Tibial artery (tissue), 4 donors: ENCODE measurements around the gene PRKCB.

Experiments used
- DNase-seq, 2 donors: peaks; one replicate each; pipeline ENCODE4 v3.0.0-alpha.2; 2019
- H3K27ac ChIP-seq, 2 donors: fragments of 200-600 bp; sonication (generic) in 1 of 2; 1 replicate in 1 of 2; 2 replicates in 1 of 2; pipeline ENCODE4 v1.5.1; 2018 to 2019; ENCODE audit warnings: mild to moderate bottlenecking in 1 of 2
- H3K27me3 ChIP-seq, 2 donors: fragments of 200-600 bp; sonication (generic) in 1 of 2; one replicate each; pipeline versions ENCODE4 v1.5.1 to v1.6.0; 2016 to 2019
- H3K36me3 ChIP-seq, 3 donors: fragments of 200-600 bp; sonication (generic) in 2 of 3; one replicate each; pipeline ENCODE4 v1.5.1; 2016 to 2019; ENCODE audit warnings: mild to moderate bottlenecking in 2 of 3
- H3K4me1 ChIP-seq, 4 donors: fragments of 200-600 bp; sonication (generic) in 2 of 4; 1 replicate in 3 of 4; 2 replicates in 1 of 4; pipeline ENCODE4 v1.5.1; 2016 to 2019
- H3K4me3 ChIP-seq, 2 donors: fragments of 200-600 bp; sonication (generic) in 1 of 2; 1 replicate in 1 of 2; 2 replicates in 1 of 2; pipeline ENCODE4 v1.5.1; 2018 to 2019; ENCODE audit warnings: mild to moderate bottlenecking in 2 of 2
- H3K9me3 ChIP-seq, 3 donors: fragments of 200-600 bp; sonication (generic) in 1 of 3; one replicate each; pipeline ENCODE4 v1.5.1; 2016 to 2019
- CTCF ChIP-seq, 2 experiments: fragments of 200-600 bp in 1 of 2; fragments of 450-650 bp in 1 of 2; IDR thresholded peaks; one replicate each; pipeline ENCODE4 v1.5.1; 2017 to 2019; ENCODE audit warnings: antibody characterized with exemption in 2 of 2, mild to moderate bottlenecking in 1 of 2, moderate library complexity in 1 of 2
- intact Hi-C: fragments of 100-400 bp; cut with DNase I; formaldehyde crosslinking; loops from one replicate; pipeline ENCODE4 v1.15.0; 2023; ENCODE audit warnings: low total_unique reads

PRKCB gene

GRCh38 chr16:23821875-23822688 lies 13.7 kb upstream of the PRKCB start:
- no peak for TF ChIP-seq CTCF (IDR thresholded peaks at IDR 0.05)
- Histone ChIP-seq H3K27me3 (peaks cover 0 to 5% of the 10 kb centered on the region in 2 donors), H3K4me3 (no peak overlapping the region), H3K4me1 (no peaks in the 10 kb centered on the region), H3K27ac (no peak overlapping the region), H3K9me3 (no peaks in the 10 kb centered on the region), H3K36me3 (no peaks in the 10 kb centered on the region)
- no peak for DNase-seq
- intact Hi-C loops, result no loop called here

GRCh38 chr16:23823475-23824384 lies 12.1 kb upstream of the PRKCB start:
- DNase-seq, result no peak

GRCh38 chr16:23824909-23825308 lies 10.9 kb upstream of the PRKCB start:
- DNase-seq, result no peak
- no peaks in the 10 kb centered on the region for H3K27me3 ChIP-seq
- TF ChIP-seq CTCF (IDR thresholded peaks at IDR 0.05), result no peak
- peaks cover 0 to 6% (median 5%) of the 10 kb centered on the region in 3 donors for H3K9me3 ChIP-seq
- H3K4me1 ChIP-seq, result no peaks in the 10 kb centered on the region
- no peak overlapping the region for H3K27ac ChIP-seq
- intact Hi-C loops, result no loop called here
- no peaks in the 10 kb centered on the region for H3K36me3 ChIP-seq
- no peak overlapping the region for H3K4me3 ChIP-seq

More at GRCh38 chr16:23823475-23824384, 12.1 kb upstream of the PRKCB start:
- Histone ChIP-seq H3K4me1 (no peaks in the 10 kb centered on the region), H3K4me3 (no peak overlapping the region), H3K27ac (no peak overlapping the region), H3K36me3 (no peaks in the 10 kb centered on the region), H3K27me3 (peaks cover 0 to 5% of the 10 kb centered on the region in 2 donors), H3K9me3 (no peaks in the 10 kb centered on the region)
- intact Hi-C loops, result no loop called here
- no peak for TF ChIP-seq CTCF (IDR thresholded peaks at IDR 0.05)

GRCh38 chr16:23826528-23827045 lies 9.2 kb upstream of the PRKCB start:
- Histone ChIP-seq H3K4me3 (no peak overlapping the region), H3K4me1 (no peaks in the 10 kb centered on the region), H3K27me3 (no peaks in the 10 kb centered on the region), H3K9me3 (peaks cover 5 to 11% (median 8%) of the 10 kb centered on the region in 3 donors), H3K36me3 (no peaks in the 10 kb centered on the region), H3K27ac (no peak overlapping the region)
- no peak for DNase-seq
- intact Hi-C loops, result no loop called here
- no peak for TF ChIP-seq CTCF (IDR thresholded peaks at IDR 0.05)

GRCh38 chr16:23827057-23827456 lies 8.7 kb upstream of the PRKCB start:
- no peak for DNase-seq
- no peak overlapping the region for H3K27ac ChIP-seq
- intact Hi-C loops, result no loop called here
- no peak overlapping the region for H3K4me3 ChIP-seq
- H3K27me3 ChIP-seq, result no peaks in the 10 kb centered on the region
- H3K4me1 ChIP-seq, result no peaks in the 10 kb centered on the region
- H3K36me3 ChIP-seq, result no peaks in the 10 kb centered on the region
- TF ChIP-seq CTCF (IDR thresholded peaks at IDR 0.05), result no peak
- peaks cover 5 to 11% (median 8%) of the 10 kb centered on the region in 3 donors for H3K9me3 ChIP-seq
